Activated naive CD8-positive, alpha-beta T cell treated with anti-CD3 and anti-CD28 coated beads, Interleukin-2, amount 50 U/mL, for 16 hours (primary cell): ENCODE results near the gene INO80.

Experiments used
- DNase-seq: peaks from one replicate; pipeline ENCODE4 v3.0.0-alpha.2; 2020; ENCODE audit warnings: low read depth, low spot score

INO80 gene

DNA sequence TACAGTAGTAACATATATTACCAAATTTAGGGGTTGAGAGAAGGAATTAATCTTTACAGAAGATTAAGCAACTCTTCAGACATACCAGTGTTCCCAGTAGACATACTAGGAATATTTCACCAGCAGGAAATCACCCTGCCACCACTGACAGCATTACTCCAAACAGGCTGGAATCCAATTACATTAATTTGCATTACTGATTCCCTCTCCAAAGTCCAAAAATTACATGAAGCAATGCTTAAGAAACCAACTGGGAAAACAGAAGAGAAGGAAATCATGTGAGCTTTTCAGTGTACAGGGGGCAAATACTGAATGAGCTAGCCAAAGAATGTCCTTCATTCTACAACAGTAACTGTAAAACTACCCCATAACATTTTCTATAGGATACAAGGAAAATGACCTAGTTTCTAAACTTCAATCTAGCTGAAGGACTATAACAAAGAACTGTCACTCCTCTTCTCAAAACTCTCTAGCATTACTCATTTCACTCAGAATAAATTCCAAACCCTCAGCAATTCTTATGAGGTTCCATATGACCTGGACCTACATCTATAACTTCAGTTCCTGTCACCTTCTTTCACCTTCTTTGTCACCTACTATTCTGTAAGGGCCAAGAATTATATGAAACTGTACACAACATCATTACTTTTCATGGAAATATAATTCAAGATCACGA lies 72.7 kb downstream of the INO80 start:
- DNase-seq = no peak

DNA sequence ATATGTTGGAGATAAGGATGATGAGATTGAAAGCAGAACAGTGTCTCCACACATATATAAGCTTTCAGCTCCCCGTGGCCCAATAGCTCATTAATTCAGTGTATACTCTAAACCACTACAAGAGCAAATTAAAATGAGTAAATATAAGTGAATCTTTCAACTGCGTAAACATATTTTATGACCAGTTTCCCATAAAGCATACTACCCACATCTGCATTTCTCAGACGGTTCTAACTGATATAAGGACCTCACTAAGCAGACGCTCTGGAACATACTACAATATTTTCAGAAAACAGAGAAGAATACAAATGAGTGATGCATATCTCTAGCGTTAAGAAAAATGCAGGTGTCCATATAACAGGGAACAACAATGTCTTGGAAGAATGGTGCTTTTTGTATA lies 73.2 kb downstream of the INO80 start:
- no peak for DNase-seq

DNA sequence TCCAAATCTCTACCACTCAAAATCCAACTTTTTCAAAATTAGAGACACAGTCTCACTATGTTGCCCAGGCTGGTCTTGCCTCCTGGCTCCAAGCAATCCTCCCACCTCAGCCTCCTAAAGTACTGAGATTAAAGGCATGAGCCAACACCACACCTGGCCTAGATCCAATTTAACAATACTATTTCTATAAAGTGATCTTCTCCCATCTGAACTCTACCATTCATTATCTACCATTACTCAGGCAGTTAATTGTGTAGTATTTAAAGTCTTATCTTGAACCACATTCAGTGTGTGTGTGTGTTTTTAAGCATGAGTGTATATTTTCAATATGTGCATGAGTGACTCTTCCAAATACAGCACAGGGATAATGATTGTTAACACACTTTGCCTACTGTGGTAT lies 77.0 kb downstream of the INO80 start:
- DNase-seq = no peak

- no peak for DNase-seq
These were observed 84.1 kb downstream of the INO80 start for GRCh38 chr15:41032079-41032328.

DNA sequence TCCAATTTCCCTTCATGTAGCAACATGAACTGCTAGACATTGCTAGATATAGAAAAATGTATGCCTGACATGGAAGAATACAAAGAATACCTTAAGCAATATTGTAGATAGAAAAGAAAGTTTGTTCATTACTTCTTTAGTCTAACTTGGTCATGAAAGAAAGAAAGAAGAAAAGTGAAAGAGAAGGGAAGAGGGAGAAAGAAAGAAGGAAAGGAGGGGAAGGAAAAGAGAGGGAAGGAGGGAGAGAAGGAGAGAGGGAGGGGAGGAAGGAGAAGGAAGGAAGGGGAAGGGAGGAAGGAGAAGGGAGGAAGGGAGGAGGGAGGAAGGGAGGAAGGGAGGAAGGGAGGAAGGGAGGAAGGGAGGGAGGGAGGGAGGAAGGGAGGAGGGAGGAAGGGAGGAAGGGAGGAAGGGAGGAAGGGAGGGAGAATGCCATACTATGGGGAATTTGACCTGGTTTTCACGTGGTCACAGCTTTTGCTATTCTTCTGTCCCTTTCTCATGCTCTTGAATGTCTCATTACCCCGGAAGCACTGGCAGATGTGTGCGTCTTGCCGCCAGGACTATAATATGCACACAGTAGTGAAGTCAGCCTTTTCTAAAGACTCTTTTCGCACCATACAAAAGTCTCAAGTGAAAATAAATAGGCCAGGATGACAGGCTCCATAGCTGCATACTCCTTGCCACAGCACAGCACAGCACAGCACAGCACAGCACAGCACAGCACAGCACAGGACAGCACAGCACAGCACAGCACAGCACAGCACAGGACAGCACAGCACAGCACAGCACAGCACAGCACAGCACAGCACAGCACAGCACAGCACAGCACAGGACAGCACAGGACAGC lies 84.6 kb downstream of the INO80 start:
- no peak for DNase-seq

DNA sequence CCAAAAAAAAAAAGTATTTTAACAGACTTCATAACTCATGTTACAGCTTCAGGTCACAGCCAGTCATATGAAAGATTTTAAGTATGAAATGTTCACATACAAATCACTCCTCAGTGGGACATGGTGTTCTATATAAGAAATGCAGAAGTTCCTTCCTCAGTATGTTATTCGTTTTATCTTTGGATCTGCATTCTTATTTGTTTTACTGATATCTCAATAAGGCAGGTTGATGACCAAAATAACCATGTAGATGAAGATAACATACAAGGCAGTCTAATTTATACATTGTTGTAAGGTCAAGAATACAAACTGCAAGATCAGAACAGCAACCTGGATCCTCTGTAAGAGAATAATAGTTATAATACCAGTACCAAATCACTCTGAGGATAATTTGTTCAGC lies 87.2 kb downstream of the INO80 start:
- no peak for DNase-seq

DNA sequence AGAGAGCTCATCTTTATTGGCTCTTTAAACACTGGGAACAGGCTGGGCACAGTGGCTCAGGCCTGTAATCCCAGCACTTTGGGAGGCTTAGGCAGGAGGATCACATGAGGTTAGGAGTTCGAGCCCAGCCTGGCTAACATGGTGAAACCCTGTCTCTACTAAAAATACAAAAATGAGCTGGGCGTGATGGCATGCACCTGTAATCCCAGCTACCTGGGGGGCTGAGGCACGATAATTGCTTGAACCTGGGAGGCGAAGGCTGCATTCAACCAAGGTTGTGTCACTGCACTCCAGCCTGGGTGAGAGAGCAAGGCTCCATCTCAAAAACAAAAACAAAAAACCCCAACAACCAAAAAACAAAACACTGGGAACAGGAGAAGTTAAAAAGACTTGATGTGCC lies 90.7 kb downstream of the INO80 start:
- no peak for DNase-seq

GRCh38 chr15:41024885-41025284 lies 91.2 kb downstream of the INO80 start:
- DNase-seq = no peak

- DNase-seq = no peak
These were observed 91.9 kb downstream of the INO80 start for GRCh38 chr15:41024131-41024530.

- DNase-seq = no peak
These were observed 93.5 kb downstream of the INO80 start for GRCh38 chr15:41022487-41023090.

GRCh38 chr15:41020829-41021228 lies 95.3 kb downstream of the INO80 start:
- DNase-seq = no peak

DNA sequence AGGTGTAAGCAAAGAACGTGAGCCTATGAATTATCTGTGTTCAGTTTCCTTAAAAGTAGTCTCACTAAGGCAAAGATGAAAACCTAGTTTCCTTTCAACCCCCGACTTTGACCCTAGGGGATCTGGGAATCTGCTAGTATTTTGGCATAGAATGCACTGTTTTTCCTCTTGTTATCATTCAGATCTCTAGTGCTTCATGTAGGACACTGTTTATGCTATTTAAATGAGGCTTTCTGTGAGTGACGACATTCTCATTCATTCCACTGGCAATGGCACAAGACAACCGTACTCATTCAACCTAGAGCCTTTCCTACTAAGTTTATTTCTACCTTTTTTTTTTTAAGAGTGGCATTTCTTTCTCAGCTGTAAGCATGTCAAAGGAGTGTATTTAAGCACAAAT lies 95.8 kb downstream of the INO80 start:
- no peak for DNase-seq

- DNase-seq = no peak
These were observed 96.9 kb downstream of the INO80 start for GRCh38 chr15:41019174-41019573.

- no peak for DNase-seq
These were observed 97.5 kb downstream of the INO80 start for GRCh38 chr15:41018534-41018933.

DNA sequence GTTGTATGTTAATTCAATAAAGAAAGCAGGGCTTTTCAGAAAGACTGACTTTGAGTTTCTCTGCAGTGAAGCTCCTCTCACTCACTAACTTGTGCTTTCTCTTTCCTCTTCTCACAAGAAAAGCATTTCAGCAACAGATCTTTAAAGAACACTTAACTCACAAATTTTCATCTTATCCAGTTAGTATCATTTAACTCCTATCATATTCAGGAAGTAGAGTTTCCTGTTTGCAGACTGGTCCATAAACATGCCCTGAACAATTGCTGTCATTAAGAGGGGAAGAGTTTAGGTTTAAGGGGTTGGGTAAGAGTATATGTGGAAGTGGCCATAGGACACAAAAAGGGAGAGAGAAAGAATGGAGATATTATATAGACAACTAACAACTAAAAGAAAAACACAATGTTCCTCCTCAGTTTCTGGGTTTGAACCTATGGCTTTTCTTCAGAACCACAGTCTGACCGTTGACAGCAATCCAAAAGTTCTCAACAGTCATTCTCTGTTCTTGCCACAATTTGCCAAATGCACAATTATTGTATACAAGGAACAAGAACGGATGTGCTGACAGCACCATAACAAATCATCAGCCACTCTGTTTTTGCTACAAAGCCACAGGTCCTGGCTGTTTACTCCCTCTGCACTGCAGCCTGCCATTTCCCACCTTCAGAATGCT lies 98.9 kb downstream of the INO80 start:
- no peak for DNase-seq

GRCh38 chr15:41013691-41014414 lies 102.2 kb downstream of the INO80 start:
- DNase-seq = no peak

GRCh38 chr15:41011055-41011815 lies 104.8 kb downstream of the INO80 start:
- DNase-seq = no peak

DNA sequence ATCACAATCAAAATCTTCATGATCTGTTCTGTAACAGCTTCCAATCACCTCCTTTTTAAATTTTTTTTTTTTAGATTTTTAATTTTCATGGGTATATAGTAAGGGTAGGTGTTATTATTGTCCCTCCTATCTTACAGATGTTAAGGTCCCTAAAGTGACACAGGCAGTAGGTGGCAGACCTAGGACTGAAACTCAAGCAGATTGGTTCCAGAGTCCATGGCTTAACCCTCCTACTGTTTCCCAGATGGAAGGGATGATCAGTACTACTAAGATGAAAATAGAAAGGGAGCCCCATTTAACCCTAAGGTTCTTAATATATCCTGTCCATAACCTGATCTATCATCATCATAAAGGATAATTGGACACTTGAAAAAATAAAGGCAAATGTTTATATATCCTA lies 105.7 kb downstream of the INO80 start:
- no peak for DNase-seq

DNA sequence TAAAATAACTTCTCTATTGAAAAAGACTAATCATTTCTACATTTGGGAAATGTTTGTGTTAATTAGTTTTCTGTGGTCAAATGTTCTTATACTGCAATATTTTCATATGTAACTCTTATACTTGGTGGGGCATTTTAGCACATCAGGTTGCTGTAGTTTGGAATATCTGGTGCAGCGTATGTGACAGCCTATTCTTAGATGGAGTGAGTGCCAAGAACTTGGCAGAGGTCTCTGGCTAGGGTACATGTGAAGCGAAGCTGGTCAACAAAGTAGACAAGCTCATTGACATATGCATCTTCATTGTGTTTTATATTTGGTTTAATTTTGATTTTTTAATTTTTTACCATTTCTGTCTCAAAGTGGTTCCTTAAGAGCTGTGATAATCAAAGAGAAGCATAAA lies 109.6 kb downstream of the INO80 start:
- no peak for DNase-seq

GRCh38 chr15:41004490-41004889 lies 111.6 kb downstream of the INO80 start:
- DNase-seq = no peak

DNA sequence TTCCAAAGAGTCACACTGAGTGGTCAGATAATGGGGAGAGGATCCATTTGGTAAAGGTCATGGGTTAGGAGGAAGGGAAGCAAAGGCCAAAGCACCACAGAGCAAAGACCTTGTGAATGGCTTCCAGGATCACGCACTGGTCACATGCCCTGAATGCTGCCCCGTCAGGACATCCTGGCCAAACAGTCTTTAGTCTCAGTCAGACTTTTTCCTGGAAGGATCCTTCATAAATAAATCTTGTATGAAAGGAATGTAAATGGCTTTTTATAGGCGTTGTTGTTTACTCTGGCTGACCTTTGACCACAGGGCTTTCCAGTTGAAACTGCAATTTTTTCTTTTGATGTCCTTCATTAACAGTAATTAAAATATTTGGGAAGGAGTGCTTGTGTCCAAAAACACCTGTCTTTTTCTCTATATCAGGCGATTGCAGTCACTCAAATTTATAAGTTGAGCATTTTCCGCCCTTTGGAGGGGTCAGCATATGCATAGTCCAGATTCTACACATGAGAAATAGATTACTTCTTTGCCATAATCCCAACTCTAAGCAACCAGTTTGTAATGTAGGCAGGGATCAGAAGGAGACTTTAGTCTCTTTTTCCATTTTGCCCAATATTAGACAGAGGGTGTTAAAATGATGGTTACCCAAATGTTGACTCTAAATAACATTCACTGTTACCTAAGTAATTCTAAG lies 114.4 kb downstream of the INO80 start:
- DNase-seq = no peak
